PC-3 (cell line): ENCODE measurements around the gene CEND1. TPM values are rescaled to one million over a fixed set of nuclear protein-coding genes. Genes with fewer than 3 reads are reported as not detected.

Experiments
- ATAC-seq: fragments of 200-7000 bp; cut with Tn5 transposase; 2 replicates; pipeline ENCODE4 v1.9.1; 2020; ENCODE audit warnings: mild to moderate bottlenecking, moderate library complexity
- BruUV-seq: library from RNA; stranded (reverse); fragments of 400-500 nt; replicated peaks from 2 replicates; lab custom pipeline; 2021; lab: Mats Ljungman, UMichigan
- CTCF ChIA-PET: fragments of 300-600 bp; sonication (Branson Sonifier 250); formaldehyde crosslinking; loops from one replicate; lab custom pipeline; 2022; ENCODE audit warnings: antibody characterized with exemption; lab: Charles Lee
- POLR2A ChIA-PET: fragments of 300-600 bp; sonication (Branson Sonifier 250); formaldehyde crosslinking; loops from one replicate; lab custom pipeline; 2022; ENCODE audit warnings: antibody characterized with exemption; ENCODE audit not compliant: unreplicated experiment; lab: Charles Lee
- DNase-seq: peaks from one replicate; pipeline ENCODE4 v3.0.0-alpha.2; 2015
- H2AFZ ChIP-seq: fragments of 300-600 bp; sonication (generic); 2 replicates; pipeline ENCODE4 v1.6.0; 2016; ENCODE audit warnings: antibody characterized with exemption, low read length
- H3F3A ChIP-seq: fragments of 300-600 bp; sonication (generic); one replicate; pipeline ENCODE4 v1.6.0; 2017; ENCODE audit warnings: antibody characterized with exemption, low read length, control low read depth, mild to moderate bottlenecking; ENCODE audit not compliant: unreplicated experiment
- H3K27ac ChIP-seq: fragments of 300-600 bp; sonication (generic); 2 replicates; pipeline ENCODE4 v1.5.1; 2016; ENCODE audit warnings: mild to moderate bottlenecking, low read length
- H3K27me3 ChIP-seq: fragments of 300-600 bp; sonication (generic); 2 replicates; pipeline ENCODE4 v1.6.1; 2016; ENCODE audit warnings: low read length, mixed read lengths
- H3K36me3 ChIP-seq: fragments of 300-600 bp; sonication (generic); 2 replicates; pipeline ENCODE4 v1.6.1; 2016; ENCODE audit warnings: low read depth, mixed run types, low read length, mixed read lengths
- H3K4me1 ChIP-seq: fragments of 300-600 bp; sonication (generic); 2 replicates; pipeline ENCODE4 v1.5.1; 2016; ENCODE audit warnings: low read length; ENCODE audit not compliant: insufficient read depth
- H3K4me2 ChIP-seq: fragments of 300-600 bp; sonication (generic); 2 replicates; pipeline ENCODE4 v1.6.0; 2016; ENCODE audit warnings: low read length
- H3K4me3 ChIP-seq: fragments of 300-600 bp; sonication (generic); 2 replicates; pipeline ENCODE4 v1.5.1; 2016; ENCODE audit warnings: mild to moderate bottlenecking, low read length, mixed read lengths
- H3K79me2 ChIP-seq: fragments of 300-600 bp; sonication (generic); 2 replicates; pipeline ENCODE4 v1.6.1; 2017; ENCODE audit warnings: low read length, mixed read lengths
- H3K9ac ChIP-seq: fragments of 300-600 bp; sonication (generic); 2 replicates; pipeline ENCODE4 v1.6.0; 2016; ENCODE audit warnings: mild to moderate bottlenecking, low read length
- H3K9me2 ChIP-seq: fragments of 300-600 bp; sonication (generic); replicated peaks from 2 replicates; pipeline ENCODE4 v1.6.1; 2016; ENCODE audit warnings: mixed run types, low read length, mixed read lengths
- H3K9me3 ChIP-seq: fragments of 300-600 bp; sonication (generic); 2 replicates; pipeline ENCODE4 v1.6.1; 2016; ENCODE audit warnings: low read length, mixed read lengths
- H4K20me1 ChIP-seq: fragments of 300-600 bp; sonication (generic); 2 replicates; pipeline ENCODE4 v1.6.1; 2016; ENCODE audit warnings: low read length, mixed read lengths
- CTCF ChIP-seq: fragments of 300-600 bp; sonication (generic); conservative IDR thresholded peaks from 2 replicates; pipeline ENCODE4 v1.5.1; 2017; ENCODE audit warnings: antibody characterized with exemption, low read depth, mild to moderate bottlenecking, low read length
- EZH2 ChIP-seq: fragments of 300-600 bp; sonication (generic); IDR thresholded peaks from one replicate; pipeline ENCODE4 v1.6.1; 2017; ENCODE audit warnings: antibody characterized with exemption, mild to moderate bottlenecking, low read length; ENCODE audit not compliant: unreplicated experiment
- EZH2phosphoT487 ChIP-seq: fragments of 300-600 bp; sonication (generic); IDR thresholded peaks from 2 replicates; pipeline ENCODE4 v1.6.1; 2018; ENCODE audit warnings: mild to moderate bottlenecking, antibody characterized with exemption, low read length, borderline replicate concordance
- intact Hi-C: fragments of 100-400 bp; cut with micrococcal nuclease; formaldehyde crosslinking; loops from 2 replicates; pipeline ENCODE4 v1.9.0; 2023
- total RNA-seq: library from RNA; depleted of rRNA; stranded (reverse); fragments of >200 nt; gene quantifications from 2 replicates; pipeline ENCODE4 v1.2.3, GENCODE V29; 2014

The CEND1 gene
- total RNA-seq, 1 experiment from 2014 or later, result not detected

- Histone ChIP-seq H3K27ac (no peak overlapping the region), H3F3A (no peaks in the 10 kb centered on the region), H3K27me3 (no peaks in the 10 kb centered on the region), H3K9me2 (no peaks in the 10 kb centered on the region), H4K20me1 (peaks cover 22% of the 10 kb centered on the region), H3K9ac (peak overlapping the region; percentile 97; the same call in 1 of the 2 replicates), H3K4me2 (peak overlapping the region; percentile 88), H3K4me3 (peak overlapping the region; percentile 97), H3K9me3 (no peaks in the 10 kb centered on the region), H3K4me1 (peaks cover 15% of the 10 kb centered on the region), H2AFZ (no peak overlapping the region), H3K36me3 (no peaks in the 10 kb centered on the region; the same call in none of the 2 replicates), H3K79me2 (peaks cover 75% of the 10 kb centered on the region)
- BruUV-seq, result no TSS peak
- ChIA-PET CTCF (no interaction called here), POLR2A (no interaction called here)
- DNase-seq (no peak), ATAC-seq (no peak)
- no peak for TF ChIP-seq EZH2
- intact Hi-C loops, result loop anchor here (2.0 kb wide), 1 partner anchor 13 kb away; no protein-coding TSS in a partner anchor
Measured at GRCh38 chr11:749731-750130, 40.2 kb downstream of the CEND1 start.

- H3K27ac ChIP-seq, result peak overlapping the region; percentile 75
- no TSS peak for BruUV-seq
- ChIA-PET CTCF (no interaction called here), POLR2A (no interaction called here)
- intact Hi-C loops, result loop anchor here (2.0 kb wide), 1 partner anchor 15 kb away; no protein-coding TSS in a partner anchor
- peak overlapping the region; percentile 86; the same call in 1 of the 2 replicates for H2AFZ ChIP-seq
- no peaks in the 10 kb centered on the region for H3F3A ChIP-seq
- H3K9ac ChIP-seq, result peak overlapping the region; percentile 97
- TF ChIP-seq CTCF (no peak), EZH2phosphoT487 (no peak), EZH2 (no peak)
- H3K36me3 ChIP-seq, result no peaks in the 10 kb centered on the region; the same call in none of the 2 replicates
- H3K4me1 ChIP-seq, result peaks cover 15% of the 10 kb centered on the region
- H3K9me3 ChIP-seq, result no peaks in the 10 kb centered on the region
- H3K4me2 ChIP-seq, result peak overlapping the region; percentile 88
- H4K20me1 ChIP-seq, result peaks cover 22% of the 10 kb centered on the region
- H3K9me2 ChIP-seq, result no peaks in the 10 kb centered on the region
- peaks cover 58% of the 10 kb centered on the region for H3K79me2 ChIP-seq
- ATAC-seq, result peak; percentile 28
- no peak for DNase-seq
- peak overlapping the region; percentile 97 for H3K4me3 ChIP-seq
- no peaks in the 10 kb centered on the region for H3K27me3 ChIP-seq
Measured at GRCh38 chr11:748007-748359, 41.9 kb downstream of the CEND1 start.

GRCh38 chr11:747158-748006 lies 42.5 kb downstream of the CEND1 start, which contains the start of gene TALDO1:
TALDO1 (plus strand) TSS chr11:747464; CDS start chr11:747482, 18 bp downstream.
- TF ChIP-seq CTCF (peak; percentile 26; the same call in 1 of the 2 replicates), EZH2 (no peak)
- no peaks in the 10 kb centered on the region for H3K27me3 ChIP-seq
- ChIA-PET POLR2A (no interaction called here), CTCF (no interaction called here)
- DNase-seq, result peak; percentile 86
- peak within 1 kb of the TSS; percentile 75 for H3K27ac ChIP-seq
- H3K4me3 ChIP-seq, result peak within 1 kb of the TSS; percentile 97
- peaks cover 19% of the 10 kb centered on the region for H4K20me1 ChIP-seq
- H3F3A ChIP-seq, result no peaks in the 10 kb centered on the region
- peak within 1 kb of the TSS; percentile 88 for H3K4me2 ChIP-seq
- peak; percentile 90 for ATAC-seq
- no peaks in the 10 kb centered on the region; the same call in none of the 2 replicates for H3K36me3 ChIP-seq
- no TSS peak for BruUV-seq
- no peaks in the 10 kb centered on the region for H3K9me3 ChIP-seq
- intact Hi-C loops, result loop anchor here (2.0 kb wide), 1 partner anchor 15 kb away; no protein-coding TSS in a partner anchor
- H3K79me2 ChIP-seq, result peaks cover 52% of the 10 kb centered on the region
- peak within 1 kb of the TSS; percentile 86 for H2AFZ ChIP-seq
- H3K4me1 ChIP-seq, result peaks cover 15% of the 10 kb centered on the region
- no peaks in the 10 kb centered on the region for H3K9me2 ChIP-seq
- peak within 1 kb of the TSS; percentile 97 for H3K9ac ChIP-seq
